GM18505 (cell line): ENCODE measurements around the gene CPSF7.

Experiments
- ATAC-seq: cut with Tn5 transposase; IDR thresholded peaks from one replicate; pipeline ENCODE4 v1.9.1; 2021; ENCODE audit not compliant: unreplicated experiment
- POLR2A ChIP-seq: IDR thresholded peaks from 4 replicates; pipeline ENCODE4 v1.6.1; 2011; ENCODE audit warnings: borderline replicate concordance; ENCODE audit not compliant: insufficient read depth, insufficient read length; ENCODE audit errors: extremely low read depth

Gene CPSF7

DNA sequence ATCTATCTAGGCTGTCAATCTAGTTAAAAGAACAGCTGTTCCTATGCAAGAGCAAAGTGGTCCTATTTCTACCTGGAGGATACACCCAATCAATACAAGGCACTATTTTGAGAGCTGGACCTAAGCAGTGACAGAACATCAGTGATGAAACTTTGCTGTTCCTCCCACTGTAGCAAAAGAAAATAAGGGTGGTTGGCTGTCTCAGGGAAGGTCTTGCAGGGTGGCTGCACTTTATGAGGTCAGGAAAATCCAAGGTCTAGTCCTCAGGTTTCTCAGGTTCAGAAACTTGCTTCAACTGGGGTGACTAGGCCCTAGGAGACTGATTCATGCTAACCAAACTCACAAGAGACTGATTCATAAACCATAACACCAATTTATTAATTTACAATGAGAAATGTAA is 11.6 kb downstream of the CPSF7 start:
- ATAC-seq: no peak
- TF ChIP-seq POLR2A: no peak

DNA sequence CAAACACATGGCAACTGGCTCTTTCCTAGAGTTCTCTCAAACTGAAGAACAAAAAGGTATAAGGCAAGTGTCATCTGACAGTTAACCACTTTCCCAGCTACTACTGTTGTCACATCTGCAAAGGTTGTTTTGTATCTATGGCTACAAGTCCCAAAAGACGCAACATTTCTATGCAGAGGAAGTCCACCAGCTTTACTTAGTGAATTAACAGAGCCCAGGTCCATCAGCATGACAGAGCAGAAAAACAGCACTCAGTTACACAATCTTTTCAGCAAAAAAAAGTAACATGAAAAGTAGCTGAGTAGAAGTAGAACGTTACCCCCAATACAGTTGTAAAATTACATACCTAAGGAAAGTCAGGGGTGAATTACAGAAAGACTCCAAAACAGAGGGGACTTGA is 12.1 kb downstream of the CPSF7 start:
- no peak for ATAC-seq
- TF ChIP-seq POLR2A: no peak

DNA sequence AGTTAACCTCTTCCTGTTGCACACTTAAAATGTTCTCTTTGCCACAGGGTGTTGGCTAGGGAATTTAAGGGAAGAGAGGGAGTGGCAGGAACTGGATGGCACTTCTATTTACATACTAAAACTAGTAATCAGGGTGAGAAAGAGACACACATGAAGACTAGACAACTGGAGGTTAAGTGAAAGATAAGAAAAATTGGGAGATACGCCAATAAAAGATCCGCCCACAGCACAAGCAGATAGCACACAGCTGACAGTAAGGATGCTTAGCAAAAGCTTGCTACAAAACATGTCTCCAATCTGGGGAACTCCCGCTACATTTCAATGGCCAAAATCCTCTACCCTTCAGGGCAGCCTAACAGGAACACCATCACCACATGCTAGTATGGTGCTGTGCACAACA is 12.8 kb downstream of the CPSF7 start:
- ATAC-seq: no peak
- TF ChIP-seq POLR2A: no peak

DNA sequence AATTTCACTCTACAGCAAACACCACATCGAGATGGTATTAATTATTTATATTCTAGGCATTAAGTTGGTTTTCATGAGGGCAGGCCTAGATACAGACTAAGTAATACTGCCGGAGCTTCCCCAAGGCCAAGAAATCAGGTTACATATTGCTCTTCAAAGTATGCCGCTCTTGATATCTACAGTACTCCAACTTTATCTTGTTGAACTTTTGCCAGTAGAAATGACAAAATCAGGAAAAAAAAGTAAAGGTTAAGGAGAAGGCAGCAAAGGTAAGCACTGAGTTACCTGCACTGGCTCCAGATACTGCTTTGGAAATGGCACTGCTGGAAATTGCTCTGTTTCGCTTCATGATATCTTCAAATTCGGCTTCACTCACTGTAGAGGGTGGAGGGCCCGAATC is 14.4 kb downstream of the CPSF7 start:
- no peak for TF ChIP-seq POLR2A
- ATAC-seq: no peak

DNA sequence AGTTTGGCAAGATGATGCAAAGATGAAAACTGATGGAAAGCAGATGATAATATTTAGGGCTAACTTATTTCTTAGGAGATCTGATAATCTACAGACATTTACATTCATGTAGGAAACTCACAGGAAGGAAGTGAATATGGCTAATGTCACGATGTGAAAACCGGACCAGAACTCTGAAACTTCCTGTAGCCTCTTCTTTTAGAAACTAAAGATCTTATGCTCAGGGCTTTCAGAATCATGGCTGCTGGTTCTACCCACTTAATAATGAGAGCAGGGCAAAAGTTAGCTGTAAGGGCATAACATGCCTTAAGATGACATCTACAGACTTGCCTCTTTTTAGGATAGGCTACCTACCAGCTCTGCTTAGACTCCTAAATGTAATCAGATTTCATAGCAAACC is 15.2 kb downstream of the CPSF7 start:
- no peak for TF ChIP-seq POLR2A
- ATAC-seq: no peak

DNA sequence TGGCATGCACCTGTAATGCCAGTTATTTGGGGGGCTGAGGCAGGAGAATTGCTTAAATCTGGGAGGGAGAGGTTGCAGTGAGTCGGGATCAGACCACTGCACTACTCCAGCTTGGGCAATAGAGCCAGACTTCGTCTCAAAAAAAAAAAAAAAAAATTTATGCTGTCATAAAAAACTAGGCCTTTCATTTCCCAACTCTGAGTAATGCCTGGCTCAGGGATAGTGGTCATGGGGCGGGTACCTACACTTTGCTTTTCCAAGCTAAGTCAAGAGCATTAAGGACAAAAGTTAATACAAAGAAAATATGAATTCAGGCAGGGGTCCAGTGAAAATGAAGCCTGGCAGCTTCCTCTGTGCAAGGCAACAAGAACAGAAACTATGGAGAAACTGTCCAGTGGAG is 16.3 kb downstream of the CPSF7 start:
- no peak for TF ChIP-seq POLR2A
- ATAC-seq: no peak

DNA sequence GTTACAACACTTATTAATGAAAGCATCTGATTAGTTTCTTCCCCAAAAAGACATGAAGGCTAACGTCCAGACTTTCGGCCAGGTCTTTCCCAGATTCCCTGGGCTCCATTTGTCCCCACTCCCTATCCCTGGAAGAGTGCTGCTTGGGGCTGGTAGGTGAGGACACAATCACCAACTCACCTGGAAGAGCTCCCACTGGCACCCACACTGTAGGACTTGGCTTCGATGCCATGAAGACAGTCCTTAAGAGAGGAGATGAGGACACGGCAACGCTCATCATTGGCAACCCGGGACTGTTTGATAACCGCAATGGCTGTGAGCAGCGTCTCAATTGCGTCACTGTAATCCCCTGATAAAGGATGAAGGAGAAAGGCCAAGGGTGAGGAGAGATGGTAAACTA is 18.2 kb downstream of the CPSF7 start:
- no peak for ATAC-seq
- TF ChIP-seq POLR2A: no peak

DNA sequence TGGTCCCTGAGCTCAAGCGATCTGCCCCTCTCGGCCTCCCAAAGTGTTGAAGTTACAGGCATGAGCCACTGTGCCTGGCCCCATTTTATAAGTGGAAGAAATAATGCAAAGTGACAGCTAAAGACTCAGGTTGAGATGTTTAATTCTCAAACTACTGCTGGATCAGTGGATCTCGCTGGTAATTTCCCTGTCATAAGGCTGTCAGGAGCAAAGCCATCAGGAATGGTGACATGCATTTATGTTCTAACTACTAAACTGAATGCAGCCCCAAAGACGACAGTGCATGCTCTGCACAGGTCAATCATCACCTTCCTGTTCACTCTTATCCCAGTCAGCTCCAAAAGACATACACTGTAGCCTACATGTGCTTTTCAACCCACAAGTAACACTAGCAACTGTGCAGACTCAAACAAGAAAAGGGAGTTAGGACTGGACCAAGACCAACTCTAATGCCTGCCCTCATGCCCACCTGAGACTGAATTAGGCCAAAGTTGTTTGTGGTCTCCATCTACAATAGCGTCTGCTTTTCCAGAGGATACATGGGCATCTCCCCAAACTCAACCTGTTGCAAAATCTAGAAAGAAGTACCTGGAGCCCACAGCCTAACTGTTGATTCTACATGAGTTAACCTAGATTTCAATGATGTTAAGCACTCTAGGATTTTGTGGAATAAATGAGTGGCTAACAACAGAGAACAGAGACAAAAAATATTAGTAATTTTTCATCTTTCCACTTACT is 22.6 kb downstream of the CPSF7 start:
- TF ChIP-seq POLR2A: no peak
- no peak for ATAC-seq

DNA sequence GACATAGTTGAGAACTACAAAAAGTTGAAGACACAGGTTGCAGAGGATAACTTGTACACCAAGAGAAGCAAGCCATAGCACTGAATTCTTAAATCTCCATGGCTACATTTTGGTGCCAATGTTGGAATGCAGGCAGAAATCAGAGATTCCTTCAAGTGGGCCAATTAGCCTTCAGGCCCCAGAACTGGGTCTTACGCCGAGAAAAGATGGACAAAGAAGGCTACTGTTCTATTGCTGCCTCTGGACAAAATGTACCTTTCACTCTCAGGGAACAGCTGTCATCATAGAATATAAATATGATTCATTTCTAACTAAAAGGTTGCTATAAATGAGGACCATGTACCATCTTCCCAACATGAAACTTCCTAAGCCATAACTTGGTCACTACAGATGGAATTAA is 23.7 kb downstream of the CPSF7 start:
- no peak for TF ChIP-seq POLR2A
- ATAC-seq: no peak

DNA sequence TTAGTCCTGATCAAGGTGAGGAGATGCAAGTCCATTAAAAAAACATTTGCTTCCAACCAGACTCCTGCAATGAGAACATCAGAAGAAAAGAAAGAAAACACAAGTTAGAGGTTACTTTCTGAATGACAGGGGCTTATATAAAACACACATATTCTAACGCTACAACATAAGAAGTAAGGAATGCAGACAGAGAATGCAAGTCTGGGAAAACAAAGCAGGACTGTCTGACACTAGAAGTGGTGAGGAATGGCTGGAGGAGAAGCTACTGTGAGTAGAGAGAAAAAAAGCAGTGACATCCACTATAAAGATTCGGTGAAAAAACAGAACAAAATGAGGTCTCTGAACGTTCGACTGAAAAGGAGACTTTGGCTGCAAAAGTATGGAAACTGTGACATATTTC is 25.1 kb downstream of the CPSF7 start:
- no peak for TF ChIP-seq POLR2A
- no peak for ATAC-seq

DNA sequence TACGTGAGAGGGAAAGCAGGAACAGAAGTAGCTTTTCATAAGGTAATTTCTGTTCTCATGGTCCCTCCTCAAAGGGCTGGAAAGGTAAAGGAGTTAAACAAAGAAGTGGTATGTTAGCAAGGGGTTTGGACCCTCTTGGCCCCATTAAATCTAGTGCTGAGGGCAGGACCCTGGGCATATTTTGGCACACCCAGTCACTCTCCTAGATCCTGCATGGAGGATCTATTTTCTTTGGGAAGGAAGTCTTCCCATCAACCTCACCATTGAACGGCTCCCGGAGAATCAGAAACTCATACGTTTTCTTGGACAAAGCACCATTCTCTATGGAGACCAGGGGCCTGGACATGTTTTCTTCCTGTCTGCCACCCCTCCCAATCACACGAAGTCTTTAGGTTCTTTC is 25.7 kb downstream of the CPSF7 start:
- no peak for ATAC-seq
- no peak for TF ChIP-seq POLR2A

DNA sequence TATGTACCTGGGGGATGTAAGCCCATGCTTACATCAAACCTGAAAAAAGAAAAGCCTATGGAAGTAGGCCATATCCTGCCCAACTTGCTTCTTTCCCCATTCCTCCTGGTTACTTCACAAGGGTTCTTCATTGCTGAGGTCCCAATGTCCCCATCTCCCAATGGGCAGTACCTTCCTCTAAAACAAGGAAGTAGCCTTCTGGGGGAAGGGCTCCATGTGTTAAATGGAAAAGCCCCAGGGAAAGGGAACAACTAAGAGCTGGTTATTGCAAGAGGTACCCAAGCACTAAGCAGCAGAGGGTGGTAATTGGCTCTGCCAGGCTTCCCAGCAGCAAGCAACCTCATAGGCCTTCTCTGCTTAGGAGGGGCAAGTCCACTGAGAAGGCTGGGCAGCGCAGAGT is 26.1 kb downstream of the CPSF7 start:
- no peak for ATAC-seq

DNA sequence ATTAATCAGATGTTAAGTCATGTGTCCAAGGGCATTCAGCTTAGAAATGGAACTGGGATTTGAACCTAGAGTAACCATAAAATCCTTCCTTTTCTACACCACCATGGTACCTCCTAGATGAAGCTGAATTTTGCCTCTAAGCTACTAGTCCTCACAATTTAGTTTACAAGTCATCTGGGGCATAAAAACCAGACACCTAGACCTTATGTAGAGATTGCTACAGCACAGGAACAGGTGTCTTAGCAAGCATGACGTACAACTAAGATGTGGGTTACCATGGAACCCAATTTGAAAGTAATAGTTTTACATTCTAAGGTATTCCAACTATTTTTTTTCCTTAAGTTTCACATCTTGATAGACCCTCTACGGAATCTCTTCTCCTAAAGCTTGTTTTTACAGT is 28.2 kb downstream of the CPSF7 start:
- ATAC-seq: no peak
- no peak for TF ChIP-seq POLR2A

More for the DNA sequence above, 26.1 kb downstream of the CPSF7 start:
- no peak for TF ChIP-seq POLR2A

DNA sequence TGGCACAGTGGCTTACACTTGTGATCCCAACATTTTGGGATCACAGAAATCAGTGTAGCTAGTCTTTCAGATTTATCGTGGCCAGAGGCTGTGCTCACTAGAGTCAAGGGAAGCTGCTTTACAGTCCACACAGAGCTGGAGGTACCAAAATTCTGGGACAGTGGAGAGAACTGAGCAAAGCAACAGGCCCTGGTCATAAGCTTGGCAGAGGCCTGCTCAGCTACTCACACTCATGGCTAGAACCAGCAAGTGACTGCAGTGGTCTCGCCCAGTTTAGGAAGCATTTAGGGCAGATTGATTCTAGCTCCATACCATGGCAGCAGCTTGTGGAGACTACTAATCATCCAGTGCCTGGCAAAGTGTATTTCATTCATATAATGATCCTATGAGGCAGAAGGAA is 28.6 kb downstream of the CPSF7 start:
- no peak for ATAC-seq

More for the DNA sequence above, 28.6 kb downstream of the CPSF7 start:
- TF ChIP-seq POLR2A: no peak
